ENCODE results near the gene SMIM32. TPM values are rescaled to one million over a fixed set of nuclear protein-coding genes. Genes with fewer than 3 reads are reported as not detected.

Gene SMIM32
- total and polyA plus RNA-seq, 2 donors (not counting 1 experiment from before 2014, with no cell fraction given): not detected

DNA sequence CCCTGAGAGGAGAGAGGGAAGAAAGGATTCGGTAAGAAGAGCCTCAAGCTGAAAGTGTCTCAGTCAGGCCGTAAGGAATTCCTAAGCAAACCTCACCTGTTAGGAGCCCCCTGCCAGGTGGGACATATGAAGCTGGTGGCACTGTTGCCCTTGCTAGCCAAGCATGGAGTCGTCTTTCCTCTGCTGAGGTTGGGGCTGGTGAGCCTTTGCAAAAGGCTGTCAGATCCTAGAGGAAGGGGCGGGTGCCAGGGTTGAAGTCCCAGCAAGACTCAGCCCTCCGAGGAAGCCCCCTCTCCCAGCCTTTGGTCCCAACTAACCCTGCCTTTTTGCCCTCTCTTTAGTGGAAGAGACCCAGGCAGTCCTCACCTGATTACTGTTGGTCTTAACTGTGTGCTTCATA, 5.5 kb upstream of the SMIM32 start:
- Histone ChIP-seq H3K9ac (ENCODE audit: low read length) (no peak overlapping the region), H4K20me1 (ENCODE audit: control insufficient read depth, insufficient read depth, low read length, poor library complexity, severe bottlenecking) (no peaks in the 10 kb centered on the region), H3K4me1 (ENCODE audit: control insufficient read depth in 2 of 2, insufficient read depth in 2 of 2, low read length in 2 of 2) (no peaks in the 10 kb centered on the region), H3K79me2 (ENCODE audit: control insufficient read depth, insufficient read depth, low read length) (no peaks in the 10 kb centered on the region), H3K4me2 (replicated peaks; ENCODE audit: low read depth, low read length, poor library complexity, severe bottlenecking) (no peak overlapping the region), H3K27me3 (replicated peaks in 1 of 4; ENCODE audit: control extremely low read depth in 1 of 4, control insufficient read depth in 3 of 4, insufficient read depth in 4 of 4, low read length in 3 of 4) (peaks cover 0 to 29% (median 3%) of the 10 kb centered on the region in 4 experiments), H3K9me3 (ENCODE audit: control extremely low read depth in 1 of 3, control insufficient read depth in 2 of 3, insufficient read depth in 1 of 3, low read length in 2 of 3) (peaks cover 0 to 3% (median 0%) of the 10 kb centered on the region in 3 donors), H3K4me3 (ENCODE audit: control extremely low read depth in 1 of 5, extremely low read depth in 1 of 5, insufficient read depth in 1 of 5, low read depth in 2 of 5, low read length in 4 of 5) (no peak overlapping the region), H3K27ac (ENCODE audit: low read length in 2 of 2) (no peak overlapping the region), H2AFZ (ENCODE audit: insufficient read depth, low read depth, low read length, poor library complexity, severe bottlenecking) (no peak overlapping the region), H3K36me3 (replicated peaks in 1 of 2; ENCODE audit: control extremely low read depth in 1 of 2, control insufficient read depth in 1 of 2, extremely low read depth in 1 of 2, insufficient read depth in 2 of 2, low read length in 1 of 2) (no peaks in the 10 kb centered on the region)
- 86% methylated on average over 5 of the region's 5 CpGs for WGBS (ENCODE audit: insufficient coverage)
- intact Hi-C loops (cut with micrococcal nuclease): no loop called here
- ChIA-PET CTCF (no interaction called here), POLR2A (no interaction called here)
- DNase-seq (no peak), ATAC-seq (ENCODE audit: low read depth) (no peak)
- Mint-ChIP-seq H3K4me3 (no peak overlapping the region), H3K9me3 (ENCODE audit: insufficient read depth) (no peaks in the 10 kb centered on the region), H3K4me1 (peaks cover 2% of the 10 kb centered on the region), H3K27me3 (peaks cover 63% of the 10 kb centered on the region), H3K27ac (no peak overlapping the region)
- no peak for TF ChIP-seq EZH2 (IDR thresholded peaks at IDR 0.05; ENCODE audit: borderline replicate concordance, insufficient read depth, low read depth, low read length, poor library complexity, severe bottlenecking)
- TF ChIP-seq, protein P1, sequence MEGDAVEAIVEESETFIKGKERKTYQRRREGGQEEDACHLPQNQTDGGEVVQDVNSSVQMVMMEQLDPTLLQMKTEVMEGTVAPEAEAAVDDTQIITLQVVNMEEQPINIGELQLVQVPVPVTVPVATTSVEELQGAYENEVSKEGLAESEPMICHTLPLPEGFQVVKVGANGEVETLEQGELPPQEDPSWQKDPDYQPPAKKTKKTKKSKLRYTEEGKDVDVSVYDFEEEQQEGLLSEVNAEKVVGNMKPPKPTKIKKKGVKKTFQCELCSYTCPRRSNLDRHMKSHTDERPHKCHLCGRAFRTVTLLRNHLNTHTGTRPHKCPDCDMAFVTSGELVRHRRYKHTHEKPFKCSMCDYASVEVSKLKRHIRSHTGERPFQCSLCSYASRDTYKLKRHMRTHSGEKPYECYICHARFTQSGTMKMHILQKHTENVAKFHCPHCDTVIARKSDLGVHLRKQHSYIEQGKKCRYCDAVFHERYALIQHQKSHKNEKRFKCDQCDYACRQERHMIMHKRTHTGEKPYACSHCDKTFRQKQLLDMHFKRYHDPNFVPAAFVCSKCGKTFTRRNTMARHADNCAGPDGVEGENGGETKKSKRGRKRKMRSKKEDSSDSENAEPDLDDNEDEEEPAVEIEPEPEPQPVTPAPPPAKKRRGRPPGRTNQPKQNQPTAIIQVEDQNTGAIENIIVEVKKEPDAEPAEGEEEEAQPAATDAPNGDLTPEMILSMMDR (IDR thresholded peaks at IDR 0.05): no peak

DNA sequence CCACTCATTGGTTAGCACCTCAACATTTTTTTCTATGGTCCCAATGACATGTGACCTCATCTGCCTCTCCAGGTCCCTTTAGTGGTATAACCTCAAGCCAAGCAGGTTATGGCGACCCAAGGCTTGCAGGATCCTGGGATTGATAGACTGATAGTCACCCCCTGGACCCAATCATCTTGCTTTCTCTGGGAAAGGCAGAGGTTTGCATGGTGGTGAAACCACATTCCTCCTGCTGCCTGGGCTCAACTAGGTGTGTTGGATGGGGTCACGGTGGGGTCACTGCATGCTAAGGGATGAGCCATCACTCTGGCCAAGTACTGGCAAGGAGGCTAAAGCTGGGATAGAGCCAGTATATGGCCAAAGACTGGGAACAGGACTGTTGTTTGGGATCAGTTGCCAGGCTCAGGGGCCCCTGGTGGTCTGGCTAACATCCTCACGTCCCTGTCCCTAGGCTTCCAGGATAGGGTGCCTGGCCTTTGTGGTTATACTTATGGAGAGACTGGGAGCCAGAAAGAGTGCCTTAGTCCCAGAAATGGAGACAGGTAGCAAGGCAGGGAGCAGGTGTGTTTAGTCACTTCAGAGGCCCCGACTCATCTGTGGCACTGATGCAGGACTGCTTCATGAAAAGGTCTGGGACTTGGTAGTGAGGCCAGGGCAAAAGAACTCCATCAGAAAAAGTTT, 4.6 kb upstream of the SMIM32 start:
- Histone ChIP-seq H3K36me3 (replicated peaks in 1 of 2; ENCODE audit: control extremely low read depth in 1 of 2, control insufficient read depth in 1 of 2, extremely low read depth in 1 of 2, insufficient read depth in 2 of 2, low read length in 1 of 2) (no peaks in the 10 kb centered on the region), H3K27ac (ENCODE audit: low read length in 2 of 2) (no peak overlapping the region), H4K20me1 (ENCODE audit: control insufficient read depth, insufficient read depth, low read length, poor library complexity, severe bottlenecking) (no peaks in the 10 kb centered on the region), H3K27me3 (replicated peaks in 1 of 4; ENCODE audit: control extremely low read depth in 1 of 4, control insufficient read depth in 3 of 4, insufficient read depth in 4 of 4, low read length in 3 of 4) (peaks cover 0 to 30% (median 4%) of the 10 kb centered on the region in 4 experiments), H3K9me3 (ENCODE audit: control extremely low read depth in 1 of 3, control insufficient read depth in 2 of 3, insufficient read depth in 1 of 3, low read length in 2 of 3) (peaks cover 0 to 5% (median 0%) of the 10 kb centered on the region in 3 donors), H3K4me3 (ENCODE audit: control extremely low read depth in 1 of 5, extremely low read depth in 1 of 5, insufficient read depth in 1 of 5, low read depth in 2 of 5, low read length in 4 of 5) (no peak overlapping the region), H3K79me2 (ENCODE audit: control insufficient read depth, insufficient read depth, low read length) (no peaks in the 10 kb centered on the region), H3K4me1 (ENCODE audit: control insufficient read depth in 2 of 2, insufficient read depth in 2 of 2, low read length in 2 of 2) (peaks cover 0 to 1% of the 10 kb centered on the region in 2 donors), H2AFZ (ENCODE audit: insufficient read depth, low read depth, low read length, poor library complexity, severe bottlenecking) (no peak overlapping the region), H3K9ac (ENCODE audit: low read length) (no peak overlapping the region), H3K4me2 (replicated peaks; ENCODE audit: low read depth, low read length, poor library complexity, severe bottlenecking) (no peak overlapping the region)
- DNase-seq (no peak), ATAC-seq (ENCODE audit: low read depth) (no peak)
- H3K9me3 Mint-ChIP-seq (ENCODE audit: insufficient read depth): no peaks in the 10 kb centered on the region
- H3K27me3 Mint-ChIP-seq: peaks cover 64% of the 10 kb centered on the region
- POLR2A ChIA-PET: no interaction called here
- H3K27ac Mint-ChIP-seq: no peak overlapping the region
- no peak overlapping the region for H3K4me3 Mint-ChIP-seq
- intact Hi-C loops (cut with micrococcal nuclease): no loop called here
- 87% methylated on average over 4 of the region's 4 CpGs for WGBS (ENCODE audit: insufficient coverage)
- H3K4me1 Mint-ChIP-seq: peaks cover 2% of the 10 kb centered on the region
- TF ChIP-seq, protein P1 (IDR thresholded peaks at IDR 0.05): no peak
- no peak for TF ChIP-seq EZH2 (IDR thresholded peaks at IDR 0.05; ENCODE audit: borderline replicate concordance, insufficient read depth, low read depth, low read length, poor library complexity, severe bottlenecking)
- CTCF ChIA-PET: interaction anchor here (1.5 kb wide), 1 partner anchor 15 kb away, joined by 3 read pairs; no protein-coding TSS in a partner anchor

Measured in B cell (primary cell).